HL-60 (cell line): ENCODE results near the gene CARD14.

Source experiments
- DNase-seq, 2 experiments: peaks; one replicate each; pipeline ENCODE4 v3.0.0-alpha.2; 2010 to 2020; ENCODE audit warnings: low read depth in 1 of 2, low spot score in 1 of 2
- H3K27ac ChIP-seq: fragments of 250-450 bp; sonication (Bioruptor Pico); replicated peaks from 2 replicates; pipeline ENCODE4 v1.5.1; 2020; ENCODE audit warnings: mild to moderate bottlenecking, moderate library complexity
- H3K27me3 ChIP-seq: fragments of 250-450 bp; sonication (Bioruptor Pico); 2 replicates; pipeline ENCODE4 v1.5.1; 2021; ENCODE audit warnings: mild to moderate bottlenecking, moderate library complexity; ENCODE audit not compliant: insufficient read depth, poor library complexity, severe bottlenecking
- H3K4me3 ChIP-seq: replicated peaks from 2 replicates; pipeline ENCODE4 v1.5.1; 2011; ENCODE audit warnings: mild to moderate bottlenecking, control low read depth, low read length; ENCODE audit not compliant: insufficient read depth
- CTCF ChIP-seq: IDR thresholded peaks from one replicate; pipeline ENCODE4 v1.5.1; 2011; ENCODE audit warnings: low read length, control low read depth, inconsistent platforms; ENCODE audit not compliant: insufficient read depth
- GABPA ChIP-seq: IDR thresholded peaks from 2 replicates; pipeline ENCODE4 v1.6.1; 2012; ENCODE audit warnings: low read depth
- POLR2AphosphoS5 ChIP-seq: IDR thresholded peaks from 2 replicates; pipeline ENCODE4 v1.6.1; 2012; ENCODE audit warnings: low read depth
- REST ChIP-seq: IDR thresholded peaks from 2 replicates; pipeline ENCODE4 v1.6.1; 2012; ENCODE audit warnings: low read depth; ENCODE audit not compliant: insufficient replicate concordance
- SPI1 ChIP-seq: IDR thresholded peaks from 2 replicates; pipeline ENCODE4 v1.6.1; 2012; ENCODE audit warnings: low read depth, mild to moderate bottlenecking, borderline replicate concordance

CARD14 gene

GRCh38 chr17:80146121-80147034 lies 23.5 kb upstream of the CARD14 start:
- no peak for DNase-seq

GRCh38 chr17:80147035-80147822 lies 22.6 kb upstream of the CARD14 start, which contains the start of gene EIF4A3:
TSS of gene EIF4A3 (minus strand) at chr17:80147128. CDS start at chr17:80146961, 167 bp downstream.
- peak; percentile 99 to 100 for DNase-seq
- peak within 1 kb of the TSS; percentile 90 for H3K4me3 ChIP-seq
- peak within 1 kb of the TSS; percentile 83 for H3K27ac ChIP-seq
- no peaks in the 10 kb centered on the region for H3K27me3 ChIP-seq
- peak; percentile 78; the same call in 1 of the 2 replicates for TF ChIP-seq SPI1
- TF ChIP-seq REST, result peak; percentile 59
- TF ChIP-seq GABPA, result no peak
- peak; percentile 97 for TF ChIP-seq POLR2AphosphoS5
- no peak for TF ChIP-seq CTCF

More at GRCh38 chr17:80146121-80147034, 23.5 kb upstream of the CARD14 start:
- TF ChIP-seq REST (no peak), CTCF (no peak), SPI1 (no peak; the same call in 1 of the 2 replicates), POLR2AphosphoS5 (no peak), GABPA (no peak)
- Histone ChIP-seq H3K27ac (peak overlapping the region; percentile 82), H3K27me3 (no peaks in the 10 kb centered on the region), H3K4me3 (peak overlapping the region; percentile 90)

- DNase-seq, result no peak
- H3K27ac ChIP-seq, result peak overlapping the region; percentile 68
- TF ChIP-seq SPI1 (no peak), GABPA (no peak), POLR2AphosphoS5 (no peak), CTCF (no peak), REST (no peak)
- H3K4me3 ChIP-seq, result no peak overlapping the region
- H3K27me3 ChIP-seq, result no peaks in the 10 kb centered on the region
Measured at GRCh38 chr17:80151333-80151732, 18.5 kb upstream of the CARD14 start.
